Thyroid gland (tissue), 4 donors: Measurements from ENCODE around the gene DBT. TPM values are rescaled to one million over a fixed set of nuclear protein-coding genes. Genes with fewer than 3 reads are reported as not detected.

ENCODE experiments used
- DNase-seq, 2 donors: peaks; one replicate each; pipeline ENCODE4 v3.0.0-alpha.2; 2019
- H3K27ac ChIP-seq, 3 donors: fragments of 200-600 bp; sonication (generic); 1 replicate in 2 of 3; 2 replicates in 1 of 3; pipeline ENCODE4 v1.5.1; 2016 to 2019; ENCODE audit warnings: mild to moderate bottlenecking in 1 of 3, moderate library complexity in 1 of 3
- H3K27me3 ChIP-seq: fragments of 200-600 bp; sonication (generic); one replicate; pipeline ENCODE4 v1.5.1; 2019
- H3K36me3 ChIP-seq, 2 donors: fragments of 200-600 bp; sonication (generic); one replicate each; pipeline ENCODE4 v1.5.1; 2016 to 2019
- H3K4me1 ChIP-seq, 2 donors: fragments of 200-600 bp; sonication (generic); one replicate each; pipeline ENCODE4 v1.5.1; 2017 to 2019
- H3K4me3 ChIP-seq, 3 donors: fragments of 200-600 bp; sonication (generic); replicated peaks in 1 of 3; 1 replicate in 2 of 3; 2 replicates in 1 of 3; pipeline ENCODE4 v1.5.1; 2016; ENCODE audit warnings: mild to moderate bottlenecking in 1 of 3
- H3K9me3 ChIP-seq: fragments of 200-600 bp; sonication (generic); one replicate; pipeline ENCODE4 v1.5.1; 2017
- CTCF ChIP-seq, 6 experiments: fragments of 200-600 bp in 3 of 6; fragments of 450-650 bp in 3 of 6; sonication (generic) in 3 of 6; IDR thresholded peaks; one replicate each; pipeline ENCODE4 v1.5.1; 2016 to 2019; ENCODE audit warnings: antibody characterized with exemption in 6 of 6, mild to moderate bottlenecking in 2 of 6, inconsistent platforms in 1 of 6, moderate library complexity in 1 of 6
- POLR2A ChIP-seq, 2 donors: fragments of 450-650 bp; IDR thresholded peaks; one replicate each; pipeline ENCODE4 v1.6.1; 2017; ENCODE audit warnings: antibody characterized with exemption in 2 of 2, mild to moderate bottlenecking in 2 of 2, moderate library complexity in 1 of 2
- WGBS, 2 donors: methylation state at CpG; one replicate each; pipeline ENCODE4 v1.1.5; 2017; 5-methylcytosine and 5-hydroxymethylcytosine counted together
- intact Hi-C: fragments of 100-400 bp; cut with DNase I; formaldehyde crosslinking; loops from one replicate; pipeline ENCODE4 v1.15.1; 2023
- total RNA-seq, 4 donors: library from RNA; depleted of rRNA; stranded (reverse); fragments of >200 nt; gene quantifications; one replicate each; pipeline ENCODE4 v1.2.3, GENCODE V29; 2016

Gene DBT
- total RNA-seq, 4 donors from 2014 or later = 9.8 to 14.9 (median 12.1) TPM

GRCh38 chr1:100178091-100178490 is 71.5 kb downstream of the DBT start, which contains the start of gene LRRC39:
Gene LRRC39 (minus strand): TSS chr1:100178256. CDS start chr1:100168516, 9,740 bp downstream.
- intact Hi-C loops = no loop called here
- H3K4me1 ChIP-seq = no peaks in the 10 kb centered on the region
- H3K36me3 ChIP-seq = no peaks in the 10 kb centered on the region
- no peaks in the 10 kb centered on the region for H3K9me3 ChIP-seq
- H3K27me3 ChIP-seq = no peaks in the 10 kb centered on the region
- TF ChIP-seq CTCF (IDR thresholded peaks at IDR 0.05) = no peak
- no peak for TF ChIP-seq POLR2A (IDR thresholded peaks at IDR 0.05)
- no peak for DNase-seq
- WGBS, 2 donors = 62 to 72% methylated on average over 5 of the region's 5 CpGs
- H3K27ac ChIP-seq = peak within 1 kb of the TSS in 1 of 3 donors; percentile 13
- no peak within 1 kb of the TSS for H3K4me3 ChIP-seq

- no peak for DNase-seq
- 91 to 92% methylated on average over 4 of the region's 4 CpGs for WGBS, 2 donors
- no peaks in the 10 kb centered on the region for H3K36me3 ChIP-seq
- H3K27ac ChIP-seq = peak overlapping the region in 1 of 3 donors; percentile 13
- TF ChIP-seq POLR2A (IDR thresholded peaks at IDR 0.05) = no peak
- TF ChIP-seq CTCF (IDR thresholded peaks at IDR 0.05) = no peak
- H3K4me1 ChIP-seq = no peaks in the 10 kb centered on the region
- intact Hi-C loops = no loop called here
- no peaks in the 10 kb centered on the region for H3K27me3 ChIP-seq
- H3K9me3 ChIP-seq = no peaks in the 10 kb centered on the region
- no peak overlapping the region for H3K4me3 ChIP-seq
Observed at GRCh38 chr1:100177295-100178041, 72.2 kb downstream of the DBT start.

GRCh38 chr1:100168051-100168450 is 81.6 kb downstream of the DBT start:
- H3K36me3 ChIP-seq = no peaks in the 10 kb centered on the region
- intact Hi-C loops = no loop called here
- H3K4me1 ChIP-seq = peaks cover 0 to 5% of the 10 kb centered on the region in 2 donors
- H3K27ac ChIP-seq = no peak overlapping the region
- no peak for DNase-seq
- no peaks in the 10 kb centered on the region for H3K27me3 ChIP-seq
- no peak for TF ChIP-seq CTCF (IDR thresholded peaks at IDR 0.05)
- H3K9me3 ChIP-seq = no peaks in the 10 kb centered on the region
- H3K4me3 ChIP-seq = no peak overlapping the region
- 97 to 98% methylated on average over 2 of the region's 2 CpGs for WGBS, 2 donors

- H3K27me3 ChIP-seq = no peaks in the 10 kb centered on the region
- TF ChIP-seq POLR2A (IDR thresholded peaks at IDR 0.05) (no peak), CTCF (IDR thresholded peaks at IDR 0.05) (no peak)
- H3K27ac ChIP-seq = no peak overlapping the region
- no peak for DNase-seq
- WGBS, 2 donors = 95% methylated on average over 5 of the region's 5 CpGs
- H3K9me3 ChIP-seq = no peaks in the 10 kb centered on the region
- intact Hi-C loops = no loop called here
- H3K4me3 ChIP-seq = no peak overlapping the region
- peaks cover 0 to 5% of the 10 kb centered on the region in 2 donors for H3K4me1 ChIP-seq
- no peaks in the 10 kb centered on the region for H3K36me3 ChIP-seq
Observed at GRCh38 chr1:100164702-100165101, 84.9 kb downstream of the DBT start.

- peaks cover 0 to 5% of the 10 kb centered on the region in 2 donors for H3K4me1 ChIP-seq
- H3K27me3 ChIP-seq = no peaks in the 10 kb centered on the region
- no peak overlapping the region for H3K4me3 ChIP-seq
- intact Hi-C loops = no loop called here
- 35 to 41% methylated on average over 2 of the region's 2 CpGs for WGBS, 2 donors
- DNase-seq = no peak
- no peaks in the 10 kb centered on the region for H3K36me3 ChIP-seq
- TF ChIP-seq CTCF (IDR thresholded peaks at IDR 0.05) = no peak
- TF ChIP-seq POLR2A (IDR thresholded peaks at IDR 0.05) = no peak
- no peak overlapping the region for H3K27ac ChIP-seq
- H3K9me3 ChIP-seq = no peaks in the 10 kb centered on the region
Observed at GRCh38 chr1:100164216-100164615, 85.4 kb downstream of the DBT start.
